HG03520 (cell line): ENCODE data around the gene PLAC8.
"Not testable (repeated sequence)": the region's sequence is repeated elsewhere in the genome, so short reads cannot be mapped to it uniquely, and the experiment has no call there.

ENCODE experiments used
- ATAC-seq: cut with Tn5 transposase; IDR thresholded peaks from one replicate; pipeline ENCODE4 v1.9.1; 2021; ENCODE audit warnings: mild to moderate bottlenecking, moderate library complexity; ENCODE audit not compliant: unreplicated experiment

The PLAC8 gene

DNA sequence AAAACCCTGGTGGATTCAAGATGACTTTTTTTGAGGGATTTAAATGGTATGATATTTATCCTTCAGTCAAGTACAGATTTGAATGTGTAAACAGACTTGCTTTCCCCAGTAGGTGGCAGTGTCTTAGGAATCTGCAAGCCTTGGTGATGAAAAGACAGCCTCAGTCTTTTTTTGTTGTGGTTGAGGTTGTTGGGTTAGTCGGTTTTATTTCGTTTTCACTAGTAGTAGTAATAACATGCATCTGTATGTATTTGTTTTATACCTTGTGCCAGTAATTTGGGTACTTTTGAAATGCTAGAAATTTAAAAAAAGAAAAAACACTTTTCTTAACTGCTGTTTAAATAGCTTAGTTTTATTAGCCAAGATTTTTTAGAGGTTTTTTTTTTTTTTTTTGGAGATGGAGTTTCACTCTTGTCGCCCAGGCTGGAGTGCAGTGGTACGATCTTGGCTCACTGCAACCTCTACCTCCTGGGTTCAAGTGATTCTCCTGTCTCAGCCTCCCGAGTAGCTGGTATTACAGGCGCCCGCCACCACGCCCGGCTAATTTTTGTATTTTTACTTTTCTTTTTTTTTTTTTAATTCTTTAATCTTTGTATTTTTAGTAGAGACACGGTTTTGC, 40.3 kb downstream of the PLAC8 start:
- peak; percentile 92 for ATAC-seq

DNA sequence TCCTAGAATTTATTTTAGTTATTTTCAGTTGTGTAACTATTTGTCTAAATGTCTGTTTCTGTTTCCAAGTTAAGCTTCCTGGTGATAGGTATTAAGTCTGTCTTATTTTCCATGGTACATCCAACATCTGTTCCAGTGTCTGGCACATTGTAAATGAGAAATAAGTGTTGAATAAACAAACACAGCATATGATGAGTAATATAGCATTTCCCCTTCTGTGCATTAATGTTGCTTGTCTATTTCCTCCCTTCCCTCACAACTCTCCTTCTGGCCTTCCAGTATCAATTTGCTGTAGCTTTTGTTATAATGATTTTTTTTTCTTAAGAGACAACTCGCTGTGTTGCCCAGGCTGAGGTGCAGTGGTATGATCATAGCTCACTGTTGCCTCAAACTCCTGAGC, 43.4 kb downstream of the PLAC8 start:
- ATAC-seq = no peak

DNA sequence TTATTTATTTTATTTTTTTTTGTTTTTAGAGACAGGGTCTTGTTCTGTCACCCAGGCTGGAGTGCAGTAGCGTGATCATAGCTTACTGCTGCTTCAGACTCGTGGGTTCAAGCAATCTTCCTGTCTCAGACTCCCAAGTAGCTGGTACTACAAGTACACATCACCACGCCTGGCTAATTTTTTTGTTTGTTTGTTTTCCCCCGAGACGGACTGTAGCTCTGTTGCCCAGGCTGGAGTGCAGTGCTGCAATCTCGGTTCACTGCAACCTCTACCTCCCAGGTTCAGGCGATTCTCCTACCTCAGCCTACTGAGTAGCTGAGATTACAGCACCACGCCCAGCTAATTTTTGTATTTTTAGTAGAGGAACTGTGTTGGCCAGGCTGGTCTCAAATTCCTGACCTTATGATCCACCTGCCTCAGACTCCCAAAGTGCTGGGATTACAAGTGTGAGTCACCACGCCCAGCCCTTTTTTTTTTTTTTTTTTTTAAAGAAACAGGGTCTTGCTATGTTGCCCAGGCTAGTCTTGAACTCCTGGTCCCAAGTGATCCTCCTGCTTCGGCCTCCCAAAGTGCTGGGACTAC, 47.4 kb downstream of the PLAC8 start:
- no peak for ATAC-seq

DNA sequence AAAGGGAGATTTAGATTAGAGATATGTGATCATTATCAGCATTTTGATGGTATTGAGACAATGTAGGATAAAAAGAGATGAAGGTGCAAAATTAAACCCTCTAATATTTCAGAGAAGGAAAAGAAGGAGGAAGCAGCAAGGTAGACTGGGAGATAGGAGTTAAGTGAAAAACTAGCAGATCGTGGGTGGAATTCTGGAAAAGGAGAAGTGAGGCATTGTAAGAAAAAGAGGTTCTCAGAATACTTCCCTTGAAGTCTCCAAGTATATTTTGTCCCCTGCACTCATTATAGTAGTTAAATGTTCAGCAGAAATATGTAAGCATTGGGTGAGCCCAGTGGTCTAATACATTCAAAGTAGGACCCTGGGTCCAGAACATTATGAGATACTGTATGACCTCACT, 49.3 kb downstream of the PLAC8 start:
- ATAC-seq = no peak

DNA sequence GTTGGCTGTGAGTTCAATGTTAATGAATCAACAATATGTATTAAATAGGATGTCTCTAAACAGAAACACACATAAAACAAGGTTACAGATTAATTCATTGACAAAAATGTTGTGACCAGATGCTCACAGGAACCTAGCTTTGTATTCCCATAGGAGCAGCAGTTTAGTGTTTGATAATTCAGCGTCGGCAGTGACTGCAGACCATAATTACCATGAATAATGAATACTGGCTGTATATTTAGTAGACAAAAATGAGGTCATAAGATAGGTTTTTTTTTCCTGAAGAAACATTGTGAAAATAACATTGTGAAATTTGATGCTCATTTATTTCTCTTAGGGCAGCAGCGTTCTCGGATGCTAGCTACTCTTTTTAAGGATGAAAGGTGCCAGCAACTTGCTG, 51.8 kb downstream of the PLAC8 start:
- ATAC-seq = no peak

DNA sequence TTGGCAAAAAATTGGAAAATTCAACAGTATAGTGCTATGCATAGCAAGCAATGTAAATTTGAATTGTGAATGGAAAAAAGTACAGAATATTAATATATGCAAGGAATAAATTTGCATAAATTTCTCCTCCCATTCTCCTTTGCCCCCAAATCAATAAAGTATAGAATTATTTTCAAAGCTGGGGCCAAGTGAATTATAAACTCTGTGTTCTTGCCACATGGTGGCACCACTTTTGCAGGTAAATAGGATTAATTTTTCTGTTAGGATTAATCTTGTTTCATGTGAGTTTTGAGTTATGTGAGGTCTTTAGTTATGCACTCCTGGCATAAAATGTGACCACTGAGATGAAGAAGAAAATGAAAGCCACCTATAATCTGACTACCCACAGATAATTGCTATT, 59.6 kb downstream of the PLAC8 start:
- no peak for ATAC-seq

DNA sequence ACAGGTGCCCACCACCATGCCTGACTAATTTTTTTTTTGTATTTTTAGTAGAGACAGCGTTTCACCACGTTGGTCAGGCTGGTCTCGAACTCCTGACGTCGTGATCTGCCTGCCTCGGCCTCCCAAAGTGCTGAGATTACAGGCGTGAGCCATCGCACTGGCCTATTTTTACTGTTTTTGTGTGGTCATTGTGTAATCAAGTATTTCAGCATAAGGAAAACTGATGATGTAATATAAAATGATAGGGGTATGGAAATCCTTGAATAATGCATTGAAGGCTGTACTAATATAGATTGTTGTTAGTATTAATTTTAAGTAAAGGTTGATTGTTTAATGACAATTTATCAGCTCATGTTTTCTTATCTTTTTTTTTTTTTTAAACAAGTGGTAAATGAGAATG, 65.7 kb downstream of the PLAC8 start:
- ATAC-seq = not testable (repeated sequence)

DNA sequence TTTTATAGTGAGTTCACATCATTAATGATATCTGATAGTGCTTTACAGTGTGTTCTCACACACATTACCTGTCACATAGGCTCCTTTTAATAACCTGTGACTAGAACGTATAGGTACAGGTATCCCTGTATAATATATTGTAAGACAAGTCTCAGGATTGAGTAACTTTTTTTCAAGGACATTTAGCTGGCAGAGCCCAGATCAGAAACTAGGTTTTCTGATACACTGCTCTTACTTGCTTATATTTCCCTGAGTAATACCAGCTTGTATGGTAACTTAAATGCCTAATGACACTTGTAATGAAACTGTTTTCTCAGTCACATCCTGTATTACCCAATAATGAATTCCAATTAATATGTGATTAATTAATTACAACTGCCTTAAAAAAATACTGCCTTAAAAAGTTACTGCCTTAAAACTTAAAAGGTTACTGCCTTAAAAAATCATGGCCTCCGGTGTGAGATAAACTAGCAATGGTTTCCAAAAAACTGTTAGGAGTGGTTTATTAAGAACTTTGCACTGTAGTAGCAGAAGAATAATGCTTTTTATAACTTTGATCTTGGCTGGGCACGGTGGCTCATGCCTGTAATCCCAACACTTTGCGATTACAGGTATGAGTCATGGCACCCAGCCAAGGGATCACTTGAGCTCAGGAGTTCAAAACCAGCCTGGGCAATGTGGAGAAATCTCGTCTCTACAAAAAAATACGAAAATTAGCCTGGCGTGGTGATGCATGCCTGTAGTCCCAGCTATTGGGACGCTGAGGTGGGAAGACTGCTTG, 67.6 kb downstream of the PLAC8 start:
- no peak for ATAC-seq

DNA sequence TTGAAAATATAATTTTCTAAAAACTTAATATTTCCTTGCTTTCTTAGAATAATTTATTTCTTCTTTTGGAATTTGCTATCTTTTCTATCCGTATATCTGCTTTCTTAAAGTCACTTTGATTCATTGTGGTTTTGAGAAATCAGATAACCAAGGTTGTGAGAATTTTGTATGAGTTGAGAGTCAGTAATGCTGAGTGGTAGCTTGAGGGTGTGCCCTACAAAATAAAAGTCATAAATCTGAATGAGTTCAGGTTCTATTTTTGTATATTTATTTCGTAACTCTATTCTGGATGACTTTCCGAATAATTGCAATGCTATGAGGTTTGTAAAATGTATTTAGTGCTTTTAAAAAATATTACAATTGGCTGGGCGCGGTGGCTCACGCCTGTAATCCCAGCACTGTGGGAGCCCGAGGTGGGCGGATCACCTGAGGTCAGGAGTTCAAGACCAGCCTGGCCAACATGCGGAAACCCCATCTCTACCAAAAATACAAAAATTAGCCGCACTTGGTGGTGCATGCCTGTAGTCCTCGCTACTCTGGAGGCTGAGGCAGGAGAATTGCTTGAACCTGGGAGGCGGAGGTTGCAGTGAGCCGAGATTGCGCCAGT, 70.6 kb downstream of the PLAC8 start:
- no peak for ATAC-seq

DNA sequence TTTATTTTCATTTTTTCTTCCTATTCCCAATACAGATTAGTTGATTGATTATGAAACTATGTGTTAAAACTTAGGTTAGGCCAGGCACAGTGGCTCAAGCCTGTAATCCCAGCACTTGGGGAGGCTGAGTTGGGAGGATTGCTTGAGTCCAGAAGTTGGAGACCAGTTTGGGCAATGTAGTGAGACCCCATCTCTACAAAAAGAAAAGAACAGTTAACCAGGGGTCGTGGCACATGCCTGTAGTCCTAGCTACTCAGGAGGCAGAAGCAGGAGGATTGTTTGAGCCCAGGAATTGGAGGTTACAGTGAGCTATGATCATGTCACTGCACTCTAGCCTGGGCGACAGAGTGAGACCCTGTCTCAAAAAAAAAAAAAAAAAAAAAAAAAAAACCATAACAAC, 71.4 kb downstream of the PLAC8 start:
- not testable (repeated sequence) for ATAC-seq

DNA sequence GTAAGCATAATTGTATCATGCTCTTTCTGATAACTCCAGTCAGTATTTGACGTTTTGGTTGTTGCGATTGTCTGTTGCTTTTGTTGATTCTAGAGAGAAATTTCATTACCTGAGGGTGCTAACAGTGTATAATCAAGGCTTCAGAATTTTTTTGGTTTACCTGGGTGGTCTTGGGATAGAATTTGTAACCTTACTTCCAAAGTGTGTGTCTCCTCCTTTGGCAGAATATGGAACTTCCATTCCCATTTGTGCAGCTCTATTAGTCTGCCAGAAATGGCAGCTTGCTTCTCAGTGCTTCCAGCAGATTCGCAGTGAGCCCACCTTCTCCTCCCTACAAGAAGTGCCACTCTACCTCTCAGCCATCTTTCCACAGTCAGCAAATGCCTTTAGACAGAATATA, 74.3 kb downstream of the PLAC8 start:
- no peak for ATAC-seq
